Neural progenitor cell (in vitro differentiated cells): ENCODE data around the gene FPR1. TPM values are rescaled to one million over a fixed set of nuclear protein-coding genes. Genes with fewer than 3 reads are reported as not detected.

ENCODE experiments used
- DNase-seq: peaks from one replicate; pipeline ENCODE4 v3.0.0-alpha.2; 2016; ENCODE audit warnings: low spot score
- H2AFZ ChIP-seq: fragments of 200-600 bp; sonication (generic); replicated peaks from 2 replicates; pipeline ENCODE4 v1.6.1; 2016; ENCODE audit warnings: antibody characterized with exemption
- H3F3A ChIP-seq: fragments of 200-600 bp; sonication (generic); 2 replicates; pipeline ENCODE4 v1.6.1; 2016; ENCODE audit warnings: antibody characterized with exemption, low read depth
- H3K27ac ChIP-seq: fragments of 200-600 bp; sonication (generic); 2 replicates; pipeline ENCODE4 v1.5.1; 2016; ENCODE audit warnings: mild to moderate bottlenecking
- H3K27me3 ChIP-seq: fragments of 200-600 bp; sonication (generic); 2 replicates; pipeline ENCODE4 v1.6.1; 2016; ENCODE audit warnings: mild to moderate bottlenecking, moderate library complexity
- H3K36me3 ChIP-seq: fragments of 200-600 bp; sonication (generic); 2 replicates; pipeline ENCODE4 v1.5.1; 2016
- H3K4me1 ChIP-seq: fragments of 200-600 bp; sonication (generic); 2 replicates; pipeline ENCODE4 v1.6.1; 2016; ENCODE audit warnings: mixed run types
- H3K4me2 ChIP-seq: fragments of 200-600 bp; sonication (generic); 2 replicates; pipeline ENCODE4 v1.6.1; 2016
- H3K4me3 ChIP-seq: fragments of 200-600 bp; sonication (generic); 2 replicates; pipeline ENCODE4 v1.5.1; 2016
- H3K79me2 ChIP-seq: fragments of 200-600 bp; sonication (generic); 2 replicates; pipeline ENCODE4 v1.6.1; 2016; ENCODE audit warnings: low read depth
- H3K9ac ChIP-seq: fragments of 200-600 bp; sonication (generic); 2 replicates; pipeline ENCODE4 v1.6.1; 2016
- H3K9me3 ChIP-seq: fragments of 200-600 bp; sonication (generic); 2 replicates; pipeline ENCODE4 v1.5.1; 2016; ENCODE audit warnings: low read depth
- H4K20me1 ChIP-seq: fragments of 200-600 bp; sonication (generic); 2 replicates; pipeline ENCODE4 v1.6.1; 2016; ENCODE audit warnings: low read depth
- H3K27ac Mint-ChIP-seq: 3 replicates; pipeline ENCODE4 v1.8.0; 2021; ENCODE audit warnings: mixed read lengths
- H3K27me3 Mint-ChIP-seq: 2 replicates; pipeline ENCODE4 v1.8.0; 2022; ENCODE audit warnings: low read depth, mild to moderate bottlenecking, inconsistent platforms, moderate library complexity, mixed read lengths; ENCODE audit not compliant: insufficient read depth
- H3K36me3 Mint-ChIP-seq: 3 replicates; pipeline ENCODE4 v1.8.0; 2021; ENCODE audit warnings: mixed read lengths
- H3K4me1 Mint-ChIP-seq: 3 replicates; pipeline ENCODE4 v1.8.0; 2021; ENCODE audit warnings: mixed read lengths
- H3K4me3 Mint-ChIP-seq: 3 replicates; pipeline ENCODE4 v1.8.0; 2021; ENCODE audit warnings: mild to moderate bottlenecking, moderate library complexity, mixed read lengths
- H3K9me3 Mint-ChIP-seq: 3 replicates; pipeline ENCODE4 v1.8.0; 2020; ENCODE audit warnings: mixed read lengths
- EZH2 ChIP-seq: fragments of 200-600 bp; sonication (generic); IDR thresholded peaks from 2 replicates; pipeline ENCODE4 v1.6.1; 2017; ENCODE audit warnings: antibody characterized with exemption, mild to moderate bottlenecking, moderate library complexity
- EZH2phosphoT487 ChIP-seq: fragments of 200-600 bp; sonication (generic); IDR thresholded peaks from 2 replicates; pipeline ENCODE4 v1.6.1; 2017; ENCODE audit warnings: antibody characterized with exemption
- total RNA-seq: library from RNA; depleted of rRNA; stranded (reverse); fragments of >200 nt; gene quantifications from 2 replicates; pipeline ENCODE4 v1.2.3, GENCODE V29; 2015; ENCODE audit warnings: low replicate concordance
- TF ChIP-seq, protein P1 (sequence below): fragments of 200-600 bp; sonication (generic); IDR thresholded peaks from 2 replicates; pipeline ENCODE4 v1.5.1; 2017; ENCODE audit warnings: antibody characterized with exemption, mild to moderate bottlenecking

FPR1 gene
- total RNA-seq, 1 donor from 2014 or later: not detected

DNA sequence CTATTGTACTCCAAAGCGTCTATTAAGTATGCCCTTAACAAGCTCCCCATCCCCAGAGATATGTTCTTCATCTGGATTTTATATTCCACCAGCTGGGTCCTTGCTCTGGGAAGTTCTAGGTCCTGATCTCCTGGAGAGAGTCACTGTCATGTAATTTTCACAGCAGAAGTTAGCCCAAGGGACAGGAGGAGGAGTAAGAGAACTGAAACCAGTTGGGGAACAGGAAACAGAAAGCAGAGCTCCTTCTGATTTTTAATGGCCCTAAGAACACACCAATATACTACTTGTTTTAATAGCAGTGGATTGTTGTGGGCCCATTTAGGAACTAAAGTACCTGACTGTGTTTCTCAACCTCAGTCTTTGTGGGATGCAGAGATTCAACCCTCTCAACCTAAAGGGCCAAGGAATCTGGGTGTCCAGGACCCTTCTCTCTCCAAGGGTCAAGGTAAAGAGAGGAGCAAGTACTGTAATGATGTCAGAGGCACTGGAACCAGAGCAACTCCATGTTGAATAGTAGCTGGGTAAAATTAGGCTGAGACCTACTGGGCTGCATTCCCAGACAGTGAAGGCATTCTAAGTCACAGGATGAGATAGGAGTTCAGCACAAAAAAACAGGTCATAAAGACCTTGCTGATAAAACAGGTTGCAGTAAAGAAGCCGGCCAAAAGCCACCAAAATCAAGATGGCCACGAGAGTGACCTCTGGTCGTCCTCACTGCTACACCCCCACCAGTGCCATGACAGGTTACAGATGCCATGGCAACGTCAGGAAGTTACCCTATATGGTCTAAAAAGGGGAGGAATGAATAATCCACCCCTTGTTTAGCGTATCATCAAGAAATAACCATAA lies 35.2 kb upstream of the FPR1 start:
- H3K36me3 Mint-ChIP-seq: no peaks in the 10 kb centered on the region
- Histone ChIP-seq H4K20me1 (no peaks in the 10 kb centered on the region), H2AFZ (no peak overlapping the region), H3K9me3 (no peaks in the 10 kb centered on the region), H3K4me3 (no peak overlapping the region), H3K27me3 (peaks cover 11% of the 10 kb centered on the region), H3K4me2 (no peak overlapping the region), H3K4me1 (no peaks in the 10 kb centered on the region), H3K27ac (no peak overlapping the region), H3K36me3 (no peaks in the 10 kb centered on the region), H3F3A (no peaks in the 10 kb centered on the region), H3K79me2 (no peaks in the 10 kb centered on the region), H3K9ac (no peak overlapping the region)
- DNase-seq: no peak
- no peak for TF ChIP-seq EZH2phosphoT487
- no peak for TF ChIP-seq EZH2
- TF ChIP-seq, protein P1, sequence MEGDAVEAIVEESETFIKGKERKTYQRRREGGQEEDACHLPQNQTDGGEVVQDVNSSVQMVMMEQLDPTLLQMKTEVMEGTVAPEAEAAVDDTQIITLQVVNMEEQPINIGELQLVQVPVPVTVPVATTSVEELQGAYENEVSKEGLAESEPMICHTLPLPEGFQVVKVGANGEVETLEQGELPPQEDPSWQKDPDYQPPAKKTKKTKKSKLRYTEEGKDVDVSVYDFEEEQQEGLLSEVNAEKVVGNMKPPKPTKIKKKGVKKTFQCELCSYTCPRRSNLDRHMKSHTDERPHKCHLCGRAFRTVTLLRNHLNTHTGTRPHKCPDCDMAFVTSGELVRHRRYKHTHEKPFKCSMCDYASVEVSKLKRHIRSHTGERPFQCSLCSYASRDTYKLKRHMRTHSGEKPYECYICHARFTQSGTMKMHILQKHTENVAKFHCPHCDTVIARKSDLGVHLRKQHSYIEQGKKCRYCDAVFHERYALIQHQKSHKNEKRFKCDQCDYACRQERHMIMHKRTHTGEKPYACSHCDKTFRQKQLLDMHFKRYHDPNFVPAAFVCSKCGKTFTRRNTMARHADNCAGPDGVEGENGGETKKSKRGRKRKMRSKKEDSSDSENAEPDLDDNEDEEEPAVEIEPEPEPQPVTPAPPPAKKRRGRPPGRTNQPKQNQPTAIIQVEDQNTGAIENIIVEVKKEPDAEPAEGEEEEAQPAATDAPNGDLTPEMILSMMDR: no peak
- H3K9me3 Mint-ChIP-seq: peaks cover 12% of the 10 kb centered on the region
- H3K27me3 Mint-ChIP-seq: peaks cover 1% of the 10 kb centered on the region
- no peaks in the 10 kb centered on the region for H3K4me1 Mint-ChIP-seq
- H3K4me3 Mint-ChIP-seq: no peak overlapping the region
- no peak overlapping the region for H3K27ac Mint-ChIP-seq

DNA sequence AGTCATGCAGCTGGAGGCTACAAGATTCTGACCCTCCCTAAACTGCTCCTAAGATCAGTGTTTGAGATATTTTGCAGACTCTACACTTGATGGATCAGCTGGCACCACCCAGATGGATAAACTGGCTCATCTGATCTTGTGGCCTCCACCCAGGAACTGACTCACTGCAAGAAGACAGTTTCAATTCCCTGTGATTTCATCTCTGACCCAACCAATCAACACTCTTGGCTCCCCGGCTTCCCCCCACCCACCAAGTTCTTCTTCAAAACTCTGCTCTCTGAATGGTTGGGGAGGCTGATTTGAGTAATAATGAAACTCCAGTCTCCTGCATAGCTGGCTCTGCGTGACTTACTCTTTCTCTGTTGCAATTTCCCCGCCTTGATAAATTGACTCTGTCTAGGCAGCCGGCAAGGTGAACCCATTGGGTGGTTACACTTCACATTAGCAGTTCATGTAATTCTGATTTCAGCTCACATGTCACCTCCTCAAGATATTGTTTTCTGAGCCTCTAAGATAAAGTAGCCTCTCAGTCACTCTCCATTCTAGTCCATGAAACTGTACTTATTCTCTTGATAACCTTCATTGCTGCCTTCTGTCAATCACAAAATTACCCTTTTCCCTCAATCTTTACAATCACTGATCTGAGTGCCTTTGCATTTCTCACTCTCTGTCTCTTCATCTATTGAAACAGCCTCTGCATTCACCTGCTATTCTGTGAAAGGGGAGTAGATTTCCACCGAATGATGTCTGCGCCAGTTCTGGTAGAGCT lies 33.4 kb upstream of the FPR1 start:
- Histone ChIP-seq H3K27ac (no peak overlapping the region), H4K20me1 (no peaks in the 10 kb centered on the region), H3K79me2 (no peaks in the 10 kb centered on the region), H2AFZ (no peak overlapping the region), H3K4me3 (no peak overlapping the region), H3K4me2 (no peak overlapping the region), H3K4me1 (no peaks in the 10 kb centered on the region), H3K9ac (no peak overlapping the region), H3K27me3 (peaks cover 13% of the 10 kb centered on the region), H3K36me3 (no peaks in the 10 kb centered on the region), H3F3A (no peaks in the 10 kb centered on the region), H3K9me3 (no peaks in the 10 kb centered on the region)
- no peak for DNase-seq
- Mint-ChIP-seq H3K36me3 (no peaks in the 10 kb centered on the region), H3K9me3 (peaks cover 6% of the 10 kb centered on the region), H3K27ac (no peak overlapping the region), H3K4me1 (no peaks in the 10 kb centered on the region), H3K4me3 (no peak overlapping the region), H3K27me3 (peaks cover 7% of the 10 kb centered on the region)
- no peak for TF ChIP-seq EZH2
- no peak for TF ChIP-seq EZH2phosphoT487
- TF ChIP-seq, protein P1: no peak

DNA sequence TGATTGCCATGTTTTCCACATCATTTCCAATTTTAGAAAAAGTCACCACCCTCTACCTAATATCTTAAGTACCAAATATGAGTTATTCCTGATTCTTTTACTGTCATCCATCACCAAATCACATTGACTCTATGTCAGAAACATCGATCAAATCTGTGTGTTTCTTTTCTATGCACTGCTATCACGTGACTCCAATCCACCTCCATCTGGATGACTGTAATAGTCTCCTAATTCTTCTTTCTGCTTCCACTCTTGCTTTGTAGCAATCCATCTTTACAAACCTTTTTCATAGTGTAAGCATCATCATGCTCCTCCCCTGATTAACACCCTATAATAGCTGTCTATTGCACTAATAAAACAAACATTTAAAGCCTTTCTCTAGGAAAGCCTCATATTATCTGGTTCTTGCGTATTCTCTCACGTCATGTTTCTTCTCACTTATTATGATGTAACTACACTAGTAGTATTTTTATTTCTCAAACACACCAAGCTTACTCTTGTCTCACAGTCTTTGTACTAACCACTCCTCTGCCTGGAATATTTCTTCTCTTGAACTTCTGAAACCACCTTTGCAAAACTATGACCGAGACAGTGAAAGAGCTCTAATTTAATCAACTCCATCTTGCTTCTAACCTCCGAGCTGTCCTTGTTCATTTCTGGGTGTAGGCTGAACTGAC lies 32.6 kb upstream of the FPR1 start:
- Histone ChIP-seq H2AFZ (no peak overlapping the region), H3K4me3 (no peak overlapping the region), H3K9me3 (no peaks in the 10 kb centered on the region), H3K9ac (no peak overlapping the region), H3K4me1 (no peaks in the 10 kb centered on the region), H3K4me2 (no peak overlapping the region), H3K36me3 (no peaks in the 10 kb centered on the region), H3K27me3 (peaks cover 22% of the 10 kb centered on the region), H3K79me2 (no peaks in the 10 kb centered on the region), H3K27ac (no peak overlapping the region), H4K20me1 (no peaks in the 10 kb centered on the region), H3F3A (no peaks in the 10 kb centered on the region)
- Mint-ChIP-seq H3K27ac (no peak overlapping the region), H3K4me1 (no peaks in the 10 kb centered on the region), H3K36me3 (no peaks in the 10 kb centered on the region), H3K9me3 (peaks cover 6% of the 10 kb centered on the region), H3K27me3 (peaks cover 7% of the 10 kb centered on the region), H3K4me3 (no peak overlapping the region)
- TF ChIP-seq EZH2 (no peak), EZH2phosphoT487 (no peak)
- TF ChIP-seq, protein P1: no peak
- no peak for DNase-seq
